Measurements from ENCODE around the gene NTRK2. TPM values are rescaled to one million over a fixed set of nuclear protein-coding genes. Genes with fewer than 3 reads are reported as not detected.
"Not testable (repeated sequence)": the region's sequence is repeated elsewhere in the genome, so short reads cannot be mapped to it uniquely, and the experiment has no call there.

NTRK2 gene
- polyA plus RNA-seq, 5 donors: 0.81 to 2.7 (median 1.6) TPM

DNA sequence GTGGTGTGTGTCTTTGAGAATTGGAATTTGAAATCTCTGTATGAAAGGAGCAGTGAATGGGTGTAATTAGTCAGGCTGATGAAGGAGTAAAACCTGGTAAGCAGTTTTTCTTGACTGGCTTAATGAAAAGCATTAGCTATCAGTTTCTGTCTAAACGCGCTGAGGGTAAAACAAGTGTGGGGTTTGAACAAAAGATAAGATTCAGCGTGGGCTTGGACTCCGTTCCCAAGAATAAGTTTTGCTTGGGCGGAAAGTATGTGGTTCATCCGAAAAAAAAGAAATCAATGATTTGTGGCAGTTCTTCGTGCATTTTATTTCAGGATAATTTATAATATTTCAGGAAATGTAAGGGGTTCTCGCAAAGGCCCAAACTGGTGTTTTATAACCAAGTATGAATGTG is 217.3 kb downstream of the NTRK2 start:
- no peak for DNase-seq

DNA sequence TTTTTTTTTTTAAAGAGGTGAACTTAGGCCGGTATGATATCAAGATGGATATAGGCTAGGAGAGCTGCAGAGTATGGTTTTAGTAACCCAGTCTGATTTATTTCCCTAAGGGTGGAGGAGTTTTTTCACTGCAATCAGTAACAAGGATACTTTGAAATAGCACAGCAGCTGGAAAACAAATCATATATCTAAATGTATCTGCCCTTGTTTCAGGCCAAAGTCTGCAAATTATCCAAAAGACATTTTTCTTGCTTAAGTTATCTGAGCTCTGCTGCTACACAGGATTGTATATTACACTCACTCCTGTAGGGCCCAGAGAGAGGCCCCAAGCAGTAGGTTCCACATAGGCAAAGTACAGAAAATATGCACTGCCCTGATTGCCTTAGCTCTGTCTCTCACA is 222.4 kb downstream of the NTRK2 start:
- DNase-seq: peak in 1 of 2 donors; percentile 41

DNA sequence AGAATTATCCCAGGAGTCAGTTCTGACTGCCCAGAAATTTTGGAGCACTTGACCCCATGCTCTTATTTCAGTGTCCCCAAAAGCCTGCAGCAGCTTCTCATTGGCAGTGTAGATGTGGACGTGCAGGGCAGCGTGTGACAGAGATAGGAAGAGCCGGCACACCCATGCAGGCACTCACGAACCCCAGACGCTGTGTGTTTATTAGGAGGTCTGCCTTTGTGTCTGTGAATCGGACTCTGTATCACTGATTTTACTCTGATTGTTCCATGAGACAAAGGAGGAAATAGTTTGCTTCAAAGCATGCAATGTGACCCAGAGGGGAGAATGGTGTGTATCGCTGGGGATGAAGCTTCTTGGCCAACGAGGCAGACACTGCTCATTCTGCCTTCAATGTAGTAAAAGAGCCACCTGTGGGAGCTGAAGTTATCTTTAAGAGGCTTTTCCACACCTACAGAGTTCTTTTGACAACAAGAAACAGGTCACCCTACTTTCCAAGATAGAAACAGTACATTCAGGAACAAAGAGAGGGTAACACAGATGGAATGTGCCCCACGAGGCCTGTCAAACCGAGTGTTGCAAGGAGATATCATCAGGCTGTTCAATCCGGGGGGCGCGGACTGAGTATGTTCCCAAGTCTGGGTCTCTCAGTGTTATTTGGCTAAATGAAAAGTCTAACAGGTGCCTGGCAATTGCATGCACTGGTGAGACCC is 224.0 kb downstream of the NTRK2 start:
- DNase-seq: no peak

DNA sequence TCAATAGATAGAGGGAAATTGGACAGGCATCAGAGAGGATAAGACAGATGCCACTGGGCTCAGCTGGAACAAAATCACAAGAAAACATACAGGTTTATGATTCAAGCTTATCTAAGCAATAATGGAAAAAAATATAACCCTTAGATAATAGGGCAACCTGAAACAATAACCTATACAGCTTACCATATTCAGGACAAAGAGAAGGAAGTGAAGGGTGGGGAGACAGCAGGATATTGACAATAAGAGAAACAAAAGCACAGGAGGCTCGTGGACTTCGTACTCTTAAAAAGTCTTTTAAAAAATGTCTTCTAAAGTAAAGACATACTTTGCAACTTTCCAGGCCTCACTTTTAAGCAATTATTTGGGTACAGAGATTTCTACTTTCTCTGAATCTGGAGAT is 225.3 kb downstream of the NTRK2 start:
- DNase-seq: no peak

DNA sequence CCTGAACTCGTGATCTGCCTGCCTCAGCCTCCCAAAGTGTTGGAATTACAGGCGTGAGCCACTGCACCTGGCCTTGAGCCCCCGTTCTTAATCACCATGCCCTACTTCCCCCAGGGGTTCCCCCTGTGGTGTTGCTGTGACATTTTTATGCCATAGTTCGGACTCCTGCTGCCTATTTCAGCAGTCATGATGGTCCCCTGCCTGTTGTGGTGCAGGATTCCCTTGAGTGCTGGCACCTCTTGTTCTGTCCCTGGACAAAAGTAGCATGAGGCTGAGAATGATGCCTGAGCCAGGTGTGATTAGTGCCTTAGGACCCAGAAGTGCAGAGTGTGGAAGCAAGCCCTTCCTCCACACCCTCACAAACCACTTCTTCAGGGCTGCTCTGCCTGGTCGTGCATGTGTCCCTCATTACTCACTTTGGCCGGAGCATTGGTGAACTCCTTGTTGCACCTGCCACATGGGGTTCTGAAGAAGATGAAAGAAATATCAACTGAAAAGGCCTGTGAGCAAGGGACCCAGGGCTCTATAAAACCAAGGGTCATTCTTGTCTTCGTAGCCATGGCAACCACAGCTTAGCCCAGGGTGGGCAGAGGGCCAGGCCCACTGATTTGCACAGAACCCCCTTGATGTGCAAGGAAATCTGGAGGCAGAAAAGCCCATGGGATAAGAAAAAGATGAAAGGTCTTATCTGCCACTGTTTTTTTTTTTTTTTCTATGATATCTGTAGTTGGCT is 228.0 kb downstream of the NTRK2 start:
- no peak for DNase-seq

DNA sequence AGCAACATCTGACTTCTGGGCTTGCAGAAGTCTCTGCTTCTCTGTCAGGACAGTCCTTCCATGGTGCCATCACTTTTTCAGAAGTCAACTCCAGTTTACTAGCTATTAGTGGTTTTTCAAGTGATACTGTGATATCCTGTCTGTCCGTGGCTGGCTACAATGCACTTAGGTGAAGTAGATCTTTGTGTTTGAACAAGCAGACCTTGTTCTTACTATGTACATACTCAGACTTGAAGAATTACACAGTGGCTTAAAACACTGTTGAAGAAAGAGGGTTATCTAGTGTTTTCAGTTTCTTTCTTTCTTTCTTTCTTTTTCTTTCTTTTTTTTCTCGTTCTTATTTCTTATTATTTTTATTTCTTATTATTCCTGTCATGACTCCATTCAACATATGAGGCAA is 228.7 kb downstream of the NTRK2 start:
- DNase-seq: no peak

DNA sequence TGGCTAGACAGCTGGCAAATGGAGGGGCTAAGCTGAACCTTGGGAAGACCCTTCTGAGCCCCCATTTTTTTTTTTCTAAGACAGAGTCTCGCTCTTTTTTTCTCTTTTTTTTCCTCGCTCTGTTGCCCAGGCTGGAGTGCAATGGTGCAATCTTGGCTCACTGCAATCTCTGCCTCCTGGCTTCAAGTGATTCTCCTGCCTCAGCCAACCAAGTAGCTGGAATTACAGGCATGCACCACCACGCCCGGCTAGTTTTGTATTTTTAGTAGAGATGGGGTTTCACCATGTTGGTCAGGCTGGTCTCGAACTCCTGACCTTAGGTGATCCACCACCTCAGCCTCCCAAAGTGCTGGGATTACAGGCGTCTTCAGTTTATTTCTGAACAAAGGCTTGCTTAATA is 229.1 kb downstream of the NTRK2 start:
- not testable (repeated sequence) for DNase-seq

DNA sequence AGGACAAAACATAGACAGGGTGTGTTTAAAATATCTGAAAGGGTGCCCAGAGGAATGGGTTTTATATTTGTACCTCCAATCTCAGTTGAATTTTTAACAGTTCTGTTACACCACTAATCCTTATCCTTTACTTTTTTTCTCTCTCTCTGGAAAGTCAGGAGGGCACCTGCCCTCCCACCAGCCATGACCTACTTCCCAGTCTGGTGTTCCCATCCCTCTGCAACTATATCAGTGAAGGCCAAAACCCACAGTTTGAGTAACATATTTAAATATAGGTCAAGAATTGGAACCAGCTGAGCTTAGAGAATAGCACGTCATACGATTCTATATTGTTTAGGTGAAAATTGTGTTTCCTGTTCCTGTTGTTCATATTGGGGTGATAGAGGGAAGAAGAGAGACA is 229.8 kb downstream of the NTRK2 start:
- DNase-seq: no peak

DNA sequence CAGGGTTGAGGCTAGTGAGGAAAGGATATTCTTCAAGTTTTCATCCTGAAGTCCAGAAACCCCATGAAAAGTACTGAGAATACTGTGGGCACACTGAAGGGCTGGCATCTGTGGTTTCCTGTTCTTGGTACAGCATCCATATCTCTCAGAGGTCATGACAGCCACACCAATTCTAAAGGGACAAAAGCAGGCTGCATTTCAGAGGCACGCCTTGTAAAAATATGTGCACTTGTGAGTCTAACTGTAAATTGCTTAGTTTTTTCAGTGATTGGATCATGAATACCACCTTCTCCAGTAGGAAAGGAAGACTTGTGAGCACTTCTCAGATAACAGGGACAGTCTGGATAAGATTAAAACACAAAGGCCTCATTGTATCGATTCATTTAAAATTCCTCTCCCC is 230.9 kb downstream of the NTRK2 start:
- no peak for DNase-seq

DNA sequence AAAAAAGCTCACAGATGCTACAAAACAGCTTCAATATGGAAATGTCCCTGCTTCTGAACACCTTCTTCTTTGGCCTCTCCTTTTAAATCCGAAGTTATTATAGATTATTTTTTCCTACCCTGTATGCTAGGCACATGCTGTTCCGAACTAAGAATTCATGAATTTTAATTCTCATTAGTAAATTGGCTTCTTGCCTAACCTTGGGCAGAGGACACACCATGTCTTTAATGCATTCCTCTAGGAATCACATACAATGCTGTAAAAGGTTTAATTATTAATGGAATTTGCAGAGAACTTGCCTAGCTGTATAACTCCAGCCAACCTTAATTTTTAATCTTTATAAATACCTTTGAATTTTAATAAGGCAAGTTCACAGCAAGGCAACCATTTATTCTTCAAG is 234.4 kb downstream of the NTRK2 start:
- DNase-seq: no peak

DNA sequence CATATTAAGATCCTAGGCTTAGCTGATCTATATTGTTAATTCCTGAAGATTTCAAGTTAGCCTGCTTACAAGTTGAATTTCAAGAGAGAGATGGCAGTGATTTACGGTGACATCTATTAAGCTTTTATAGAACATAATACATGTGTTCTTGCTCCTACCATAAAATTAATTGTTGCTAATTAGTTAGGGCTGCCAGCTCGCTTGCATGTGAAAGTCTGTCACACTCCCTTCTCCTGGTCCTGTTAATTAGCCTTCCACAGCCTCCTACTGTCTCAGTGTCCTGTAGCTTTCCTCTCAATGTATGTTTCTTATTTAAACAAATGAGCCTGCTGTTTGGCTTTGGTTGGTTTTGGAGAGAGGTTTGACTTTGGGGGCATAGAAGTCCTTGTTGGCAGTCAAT is 247.2 kb downstream of the NTRK2 start:
- DNase-seq: no peak

DNA sequence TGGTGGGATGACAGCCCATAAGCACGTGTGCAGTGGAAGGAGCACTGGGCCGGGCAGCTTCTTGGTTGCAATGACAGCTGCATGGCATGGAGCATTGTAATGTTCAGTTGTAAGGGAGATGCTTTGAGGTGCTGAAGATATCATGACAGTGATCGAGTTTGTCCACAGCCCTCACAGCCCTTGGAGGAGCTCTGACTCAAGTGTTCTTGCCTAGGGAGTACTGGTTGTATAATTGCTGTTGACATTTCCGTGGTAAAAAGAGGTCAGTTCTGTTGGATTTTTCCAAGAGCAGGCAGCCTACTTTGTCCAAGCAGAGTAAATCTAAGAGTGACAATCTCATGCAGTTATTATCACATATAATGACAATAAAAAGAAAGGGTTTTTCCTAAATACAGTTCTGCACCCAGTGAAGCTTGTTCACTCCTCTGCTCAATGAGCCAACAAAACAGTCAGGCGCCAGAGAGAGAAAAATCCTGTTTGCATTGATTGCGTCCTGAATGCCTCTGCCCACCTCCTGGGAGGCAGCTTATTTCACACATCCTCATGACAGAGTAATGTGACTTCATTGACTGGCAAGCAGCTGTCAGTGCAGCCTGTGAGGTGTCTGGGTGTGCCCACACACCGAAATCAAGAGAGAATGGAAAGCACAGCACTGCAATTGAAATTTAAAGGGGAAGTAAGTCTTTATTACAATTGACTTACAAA is 248.0 kb downstream of the NTRK2 start:
- DNase-seq: no peak

DNA sequence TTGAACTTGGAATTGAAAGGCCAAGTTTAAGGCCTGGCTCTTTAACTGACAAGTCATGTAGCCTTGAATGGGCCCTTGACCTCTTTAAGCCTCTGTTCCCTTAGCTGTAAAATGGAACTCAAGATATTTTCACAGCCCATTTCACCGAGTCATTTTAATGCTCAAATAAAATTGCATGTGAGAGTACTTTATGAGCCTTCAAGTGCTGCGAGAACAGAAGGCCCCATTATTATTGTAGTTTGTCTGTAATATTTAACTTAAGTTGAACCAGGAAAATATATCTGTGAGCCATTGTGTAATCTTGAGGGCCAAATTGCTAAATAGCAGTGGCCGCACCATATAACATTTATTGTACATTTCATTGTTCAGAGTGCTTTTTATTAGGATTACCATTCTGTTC is 249.9 kb downstream of the NTRK2 start:
- no peak for DNase-seq

DNA sequence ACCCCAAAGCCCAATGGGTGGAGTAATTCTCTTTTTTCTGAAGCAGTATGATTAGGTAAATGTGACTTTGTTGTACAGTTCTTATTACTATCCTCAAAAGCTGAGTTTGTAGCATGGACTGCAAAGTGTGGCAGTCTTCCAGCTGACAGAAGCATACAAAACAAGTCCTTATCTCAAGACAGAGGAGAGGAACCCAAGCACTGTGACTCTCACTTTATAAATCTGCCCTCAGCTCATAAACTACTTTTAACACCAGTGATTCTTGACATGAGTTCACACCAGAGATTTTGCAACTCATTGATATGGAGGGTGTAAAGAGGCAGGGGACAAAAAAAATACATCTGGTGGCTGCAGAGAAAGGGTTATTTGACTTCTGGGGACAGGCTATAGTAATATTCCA is 251.6 kb downstream of the NTRK2 start:
- peak; percentile 80 to 87 for DNase-seq

DNA sequence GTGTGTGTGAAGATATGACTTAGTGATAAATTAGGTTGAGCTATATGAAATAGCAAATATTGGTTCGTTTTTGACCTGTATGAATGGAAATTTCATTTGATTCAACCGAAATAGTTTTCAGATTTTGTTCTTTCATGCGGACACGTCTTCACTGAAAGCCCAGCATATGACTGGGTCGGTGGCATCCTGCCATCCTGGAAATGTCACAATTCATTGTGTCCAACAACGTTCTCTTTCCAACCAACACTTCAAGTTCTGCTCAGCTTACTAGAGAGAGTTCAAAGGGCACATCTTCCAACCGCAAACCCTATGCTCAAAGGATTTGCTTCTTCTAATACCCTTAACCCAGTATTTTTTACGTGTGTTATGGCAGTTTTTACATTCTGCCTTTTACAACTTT is 252.5 kb downstream of the NTRK2 start:
- DNase-seq: no peak

DNA sequence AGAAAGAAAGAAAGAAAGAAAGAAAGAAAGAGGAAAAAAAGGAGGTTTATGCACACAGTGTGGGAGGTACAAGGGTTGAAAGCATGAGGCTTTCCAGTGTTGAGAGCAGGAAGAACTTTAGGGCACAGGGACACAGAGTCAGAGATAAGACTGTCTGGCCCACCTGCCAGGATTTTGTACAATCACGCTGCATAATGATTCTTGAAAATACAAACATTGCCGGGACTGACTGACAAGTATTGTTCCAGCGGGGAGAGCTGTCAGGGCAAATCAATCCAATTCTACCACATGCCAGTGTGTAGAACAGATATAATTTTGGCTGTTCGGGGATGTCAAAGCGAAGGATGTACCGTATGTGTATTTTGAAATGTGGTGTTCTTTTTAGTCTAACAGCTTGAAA is 254.7 kb downstream of the NTRK2 start:
- DNase-seq: no peak

DNA sequence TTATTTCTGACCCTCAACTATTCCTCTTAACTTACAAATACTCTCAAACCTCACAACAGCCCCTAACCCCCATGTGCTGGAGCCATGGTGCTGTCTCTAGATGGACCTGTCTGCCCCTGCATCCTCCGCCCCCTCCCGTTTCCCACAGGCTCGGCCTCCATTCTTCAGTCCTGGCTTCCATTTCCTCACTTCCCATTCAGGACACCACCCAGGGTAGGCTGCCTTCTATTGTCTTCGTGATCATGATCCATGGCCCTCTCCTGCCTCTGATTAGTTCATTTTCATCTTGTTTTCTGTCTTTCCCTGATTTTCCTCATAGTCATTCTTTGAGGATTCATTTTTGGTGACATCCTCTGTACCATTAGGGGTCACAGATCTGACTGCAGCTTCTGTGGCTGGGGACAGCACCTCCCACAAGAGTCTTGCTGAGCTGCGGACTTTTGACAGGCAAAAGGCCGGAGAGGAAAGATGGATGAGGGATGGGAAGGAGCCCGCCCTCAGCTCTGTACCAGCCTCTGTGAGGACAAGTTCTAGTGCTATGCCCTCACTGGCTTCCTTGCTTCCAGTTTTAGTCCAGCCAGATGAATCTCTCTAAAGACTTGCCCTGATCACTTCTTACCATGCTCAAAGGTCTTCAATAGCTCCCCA is 255.8 kb downstream of the NTRK2 start:
- DNase-seq: no peak

DNA sequence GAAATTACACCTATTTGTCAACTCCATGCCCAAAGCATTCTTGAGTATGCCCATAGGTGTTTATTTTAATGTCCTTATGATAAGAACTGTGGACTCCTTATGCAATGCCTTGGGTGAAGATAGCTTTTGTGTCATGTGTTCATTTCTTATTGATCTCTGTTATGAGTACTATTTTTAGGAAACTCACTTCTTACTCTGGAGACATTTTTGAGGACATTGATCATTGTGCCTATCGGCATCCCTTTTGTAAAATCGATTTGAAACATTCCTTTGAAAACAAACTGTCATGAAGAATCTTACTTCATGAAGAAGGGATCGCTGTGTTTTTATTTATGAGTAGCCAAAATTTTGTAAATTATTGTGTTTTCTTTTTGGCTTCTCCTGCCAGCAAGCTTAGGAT is 257.3 kb downstream of the NTRK2 start:
- DNase-seq: no peak

DNA sequence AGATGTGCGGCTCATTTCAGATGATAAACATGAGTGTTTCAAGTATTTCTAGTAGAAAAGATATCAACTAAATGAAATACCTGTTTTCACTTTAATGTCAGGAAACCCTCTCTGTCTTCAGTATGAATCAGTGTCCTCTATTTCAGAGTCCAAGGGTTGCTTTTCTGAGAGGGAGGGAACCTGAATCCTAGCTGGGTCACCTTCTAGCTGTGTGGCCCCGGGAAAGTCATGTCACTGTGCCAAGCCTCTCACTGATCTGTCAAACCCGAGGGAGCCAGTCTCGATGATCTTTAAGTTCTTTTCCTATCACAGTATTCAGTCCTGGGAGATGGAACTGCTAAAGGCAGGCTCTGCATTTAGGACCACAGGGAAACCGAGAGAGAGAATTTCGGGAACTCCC is 258.9 kb downstream of the NTRK2 start:
- DNase-seq: no peak

DNA sequence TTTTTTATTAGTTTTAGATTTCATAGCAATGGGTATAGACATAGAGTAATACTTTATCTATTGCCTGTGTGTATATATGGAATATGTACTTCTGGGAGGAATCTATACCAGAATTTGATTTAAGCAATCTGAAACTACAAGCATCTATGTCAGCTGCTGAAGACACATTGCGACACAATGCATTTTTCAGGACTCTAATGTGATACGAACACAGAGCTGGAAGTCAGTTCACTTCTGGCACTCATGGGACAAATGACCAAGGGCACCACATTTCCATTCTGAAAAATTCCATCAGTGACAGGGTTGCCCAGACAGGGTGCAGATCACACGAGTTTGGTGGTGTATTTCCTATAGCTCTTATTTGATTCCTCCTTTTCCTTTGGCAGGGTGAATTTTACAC is 259.5 kb downstream of the NTRK2 start:
- DNase-seq: no peak

DNA sequence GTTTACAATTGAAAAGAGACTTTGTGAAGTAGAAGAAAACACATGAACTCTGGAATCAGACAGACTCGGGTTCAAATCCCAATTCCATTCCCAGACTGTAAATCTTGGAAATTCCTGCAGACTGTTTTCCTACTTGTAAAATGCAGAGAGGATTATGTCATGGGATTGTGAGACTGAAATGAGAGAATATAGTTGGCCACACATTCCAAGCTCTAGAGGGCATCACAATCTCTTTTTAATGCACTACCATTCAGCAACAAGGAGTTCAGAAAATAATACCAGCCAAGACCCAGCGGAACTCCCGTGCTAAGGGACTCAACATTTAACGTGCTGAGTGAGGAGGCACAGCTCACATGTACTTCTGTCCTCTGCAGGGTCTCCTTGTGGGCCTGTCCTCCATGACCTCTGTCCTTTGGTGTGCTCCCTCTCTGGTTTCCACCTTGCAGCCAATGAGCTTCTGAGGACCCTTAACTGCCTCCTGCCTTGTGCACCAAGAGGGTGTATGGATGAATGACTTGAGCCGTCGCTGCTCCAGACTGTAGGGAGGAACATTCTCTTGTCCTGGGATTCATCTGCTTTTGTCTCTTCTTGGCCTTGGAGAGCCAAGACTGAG is 263.5 kb downstream of the NTRK2 start:
- no peak for DNase-seq

DNA sequence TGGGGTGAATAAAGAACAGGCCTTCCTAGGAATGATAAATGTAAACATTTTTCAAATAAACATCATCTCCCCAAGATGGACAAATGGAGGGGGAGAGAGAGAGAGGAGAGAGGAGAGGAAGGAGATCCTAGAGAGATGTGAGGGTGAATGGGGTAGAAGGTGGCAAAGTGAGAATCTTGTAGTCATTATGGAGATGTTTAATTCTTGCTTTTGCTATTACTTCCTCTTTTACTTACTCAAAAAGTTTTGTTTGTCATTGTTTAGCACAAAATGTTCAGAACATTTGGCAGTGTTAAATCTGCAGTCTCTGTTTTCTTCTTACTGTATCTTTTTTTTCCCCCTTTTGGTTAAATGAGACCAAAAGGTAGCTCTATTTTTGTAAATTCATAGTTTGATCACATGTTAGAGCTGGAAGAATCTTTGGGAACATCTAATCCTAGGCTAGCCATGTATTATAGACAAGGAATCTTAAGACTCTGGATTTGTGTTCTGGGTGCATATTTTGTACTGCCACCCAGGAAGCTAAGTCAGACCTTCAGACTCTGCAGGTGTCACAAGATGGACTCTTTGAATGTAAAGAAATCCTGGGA is 266.1 kb downstream of the NTRK2 start:
- DNase-seq: no peak

All from right lung (tissue), 5 donors.